K562 (cell line): ENCODE data around the gene ADAM15. TPM values are rescaled to one million over a fixed set of nuclear protein-coding genes. Genes with fewer than 3 reads are reported as not detected.

Experiments used
- ADNP ChIP-seq: fragments of 200-800 bp; sonication (Bioruptor generic); IDR thresholded peaks from 2 replicates; pipeline ENCODE4 v1.6.1; 2016; ENCODE audit warnings: missing genetic modification characterization, missing compliant biosample characterization
- ATF3 ChIP-seq, 2 experiments: fragments of 450-650 bp in 1 of 2; sonication (generic) in 1 of 2; formaldehyde crosslinking in 1 of 2; IDR thresholded peaks in 1 of 2; conservative IDR thresholded peaks in 1 of 2; 2 replicates each; pipeline versions ENCODE4 v1.6.1 to v1.8.1; 2016 to 2023; ENCODE audit warnings: mild to moderate bottlenecking in 2 of 2, moderate library complexity in 2 of 2, inconsistent platforms in 1 of 2, missing genetic modification reagents in 1 of 2
- CEBPG ChIP-seq, 3 experiments: fragments of 200-800 bp in 1 of 3; sonication (Bioruptor generic) in 1 of 3; sonication (generic) in 1 of 3; formaldehyde crosslinking in 1 of 3; IDR thresholded peaks in 2 of 3; conservative IDR thresholded peaks in 1 of 3; 2 replicates each; pipeline versions ENCODE4 v1.6.1 to v1.8.0; 2016 to 2022; ENCODE audit warnings: missing compliant biosample characterization in 2 of 3, missing genetic modification characterization in 2 of 3, mild to moderate bottlenecking in 1 of 3, missing genetic modification reagents in 1 of 3
- GTF2F1 ChIP-seq: IDR thresholded peaks from 2 replicates; pipeline ENCODE4 v1.6.1; 2011; ENCODE audit warnings: low read depth, low read length, improper control_type of control experiment
- KLF6 ChIP-seq: fragments of 250-450 bp; sonication (Bioruptor Pico); IDR thresholded peaks from 2 replicates; pipeline ENCODE4 v1.4.0; 2020; ENCODE audit warnings: mild to moderate bottlenecking, moderate library complexity, borderline replicate concordance
- MGA ChIP-seq: fragments of 450-650 bp; IDR thresholded peaks from 2 replicates; pipeline ENCODE4 v1.6.1; 2016; ENCODE audit warnings: mild to moderate bottlenecking, moderate library complexity
- NFE2 ChIP-seq: IDR thresholded peaks from 2 replicates; pipeline ENCODE4 v1.6.1; 2014; ENCODE audit warnings: antibody characterized with exemption, low read depth
- RBM14 ChIP-seq: fragments of 200-400 bp; formaldehyde crosslinking; IDR thresholded peaks from 2 replicates; pipeline ENCODE4 v1.6.1; 2018; ENCODE audit warnings: low read depth, mild to moderate bottlenecking, low read length, moderate library complexity, borderline replicate concordance; ENCODE audit not compliant: insufficient read depth
- ZNF277 ChIP-seq: fragments of 250-450 bp; sonication (Bioruptor Pico); IDR thresholded peaks from 2 replicates; pipeline ENCODE4 v1.8.0; 2022; ENCODE audit warnings: inconsistent platforms, mild to moderate bottlenecking, moderate library complexity, borderline replicate concordance
- ZNF589 ChIP-seq: fragments of 200-800 bp; sonication (Bioruptor generic); IDR thresholded peaks from 2 replicates; pipeline ENCODE4 v1.6.1; 2016; ENCODE audit warnings: low read depth, missing genetic modification characterization, missing compliant biosample characterization
- polyA plus RNA-seq, 8 experiments: library from polyadenylated mRNA; depleted of rRNA in 4 of 8; stranded (reverse) in 5 of 8; unstranded in 3 of 8; fragments of >200 nt; fragmentation: Nextera tagmentation in 2 of 8; fragmentation: Illumina TruSeq in 1 of 8; extraction: Ambion mirVana in 2 of 8; extraction: Trizol in 1 of 8; gene quantifications; 2 replicates each; pipeline versions ENCODE4 v1.2.1 to v1.2.3, GENCODE V29; 2011 to 2014; ENCODE audit warnings: inconsistent platforms in 1 of 8, missing spikeins in 1 of 8
- total RNA-seq, 7 experiments: library from RNA; depleted of rRNA in 6 of 7; stranded (reverse); fragments of >200 nt in 6 of 7; fragmentation: Illumina TruSeq in 2 of 7; extraction: Trizol in 2 of 7; gene quantifications; 2 replicates each; pipeline versions ENCODE4 v1.2.1 to v1.2.3, GENCODE V29; 2011 to 2021; ENCODE audit warnings: low replicate concordance in 1 of 7

The ADAM15 gene
- total and polyA plus RNA-seq, 9 of the 15 experiments (the other 6 are each of a cell fraction or from before 2014, with no cell fraction given): 0.69 to 72.3 (median 32.8) TPM

GRCh38 chr1:155048449-155049334 lies 2.4 kb upstream of the ADAM15 start (continued):
- TF ChIP-seq MGA (peak; percentile 37; the same call in 1 of the 2 replicates), GTF2F1 (no peak), ATF3 (IDR thresholded peaks at IDR 0.05) (peak; percentile 33; the same call in 1 of the 2 replicates), ATF3 (CRISPR knock-in tag; conservative IDR thresholded peaks at IDR 0.05) (no peak), ADNP (tag) (no peak), KLF6 (0 out of 2 replicates have a peak, but pooled peaks have one; percentile 4), ZNF589 (CRISPR knock-in tag) (0 out of 2 replicates have a peak, but pooled peaks have one; percentile 35), CEBPG (CRISPR knock-in tag; IDR thresholded peaks at IDR 0.05) (peak; percentile 66), CEBPG (tag; conservative IDR thresholded peaks at IDR 0.05 in 1 of 2, IDR thresholded peaks at IDR 0.05 in 1 of 2) (peak in 1 of 2 experiments; percentile 65; a peak in 2 of 4 replicates), NFE2 (no peak), RBM14 (no peak), ZNF277 (CRISPR knock-in tag) (no peak)
